Fibroblast of lung (primary cell): ENCODE measurements around the gene MPZL3.

Experiments
- CTCF ChIP-seq, 2 donors: IDR thresholded peaks in 1 of 2; conservative IDR thresholded peaks in 1 of 2; 1 replicate in 1 of 2; 2 replicates in 1 of 2; pipeline ENCODE4 v1.5.1; 2011 to 2012; ENCODE audit warnings: low read length in 2 of 2, control low read depth in 1 of 2, inconsistent platforms in 1 of 2, low read depth in 1 of 2, mild to moderate bottlenecking in 1 of 2
- EZH2 ChIP-seq: IDR thresholded peaks from 2 replicates; pipeline ENCODE4 v1.5.1; 2012; ENCODE audit warnings: low read length, control low read depth, mild to moderate bottlenecking; ENCODE audit errors: missing control alignments

- TF ChIP-seq CTCF (conservative IDR thresholded peaks at IDR 0.05 in 1 of 2, IDR thresholded peaks at IDR 0.05 in 1 of 2; ENCODE audit: low read depth in 1 of 2, low read length in 2 of 2) (peak; percentile 29 to 42), EZH2 (no peak)
Measured at GRCh38 chr11:118295815-118296454, 43.8 kb upstream of the MPZL3 start.
